GM18511 (cell line): ENCODE measurements around the gene FLRT2.

Experiments
- ATAC-seq: cut with Tn5 transposase; IDR thresholded peaks from one replicate; pipeline ENCODE4 v1.9.1; 2021; ENCODE audit warnings: mild to moderate bottlenecking, moderate library complexity; ENCODE audit not compliant: unreplicated experiment

FLRT2 gene

GRCh38 chr14:85644211-85644610 lies 114.3 kb downstream of the FLRT2 start:
- ATAC-seq: no peak

- ATAC-seq: no peak
Observed at GRCh38 chr14:85653029-85653428, 123.1 kb downstream of the FLRT2 start.

- ATAC-seq: no peak
Observed at GRCh38 chr14:85660243-85660922, 130.4 kb downstream of the FLRT2 start.

DNA sequence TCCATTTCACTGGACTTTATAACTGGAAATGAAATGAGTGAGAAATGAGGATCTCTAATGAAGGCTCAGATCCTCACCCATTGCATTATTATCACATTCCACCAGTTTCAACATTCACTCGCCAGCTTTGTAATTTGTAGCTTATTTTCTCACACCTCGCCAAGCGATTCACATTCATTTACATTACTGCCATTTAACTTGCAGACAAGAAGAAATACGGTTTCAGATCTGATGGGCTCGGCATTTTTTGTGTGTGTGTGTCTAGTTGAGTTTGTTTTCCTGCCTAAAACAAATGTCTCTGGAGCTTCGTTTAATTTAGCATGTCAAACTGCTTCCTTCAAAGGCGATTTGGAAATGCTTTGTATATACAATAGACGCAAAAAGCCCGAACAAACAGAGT lies 132.2 kb downstream of the FLRT2 start:
- no peak for ATAC-seq

DNA sequence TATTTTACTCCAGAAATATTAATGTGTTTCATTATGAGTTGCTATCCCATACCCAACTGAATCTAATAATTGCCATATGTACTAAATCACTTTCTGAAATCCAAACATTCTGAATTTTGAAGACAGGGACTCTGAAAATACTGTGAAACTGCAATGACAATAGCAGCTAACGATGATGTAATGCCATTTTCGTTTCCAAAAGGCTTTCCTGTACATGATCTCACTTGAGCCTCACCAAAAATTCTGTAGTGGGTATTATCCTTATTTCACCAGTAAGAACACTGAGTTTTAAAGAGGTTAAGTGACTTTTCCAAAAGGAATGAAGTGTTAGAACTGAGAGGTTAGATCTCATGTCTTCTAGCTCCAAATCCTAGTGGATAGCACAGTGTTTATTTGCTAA lies 133.3 kb downstream of the FLRT2 start:
- no peak for ATAC-seq

- no peak for ATAC-seq
Observed at GRCh38 chr14:85663667-85664066, 133.7 kb downstream of the FLRT2 start.

DNA sequence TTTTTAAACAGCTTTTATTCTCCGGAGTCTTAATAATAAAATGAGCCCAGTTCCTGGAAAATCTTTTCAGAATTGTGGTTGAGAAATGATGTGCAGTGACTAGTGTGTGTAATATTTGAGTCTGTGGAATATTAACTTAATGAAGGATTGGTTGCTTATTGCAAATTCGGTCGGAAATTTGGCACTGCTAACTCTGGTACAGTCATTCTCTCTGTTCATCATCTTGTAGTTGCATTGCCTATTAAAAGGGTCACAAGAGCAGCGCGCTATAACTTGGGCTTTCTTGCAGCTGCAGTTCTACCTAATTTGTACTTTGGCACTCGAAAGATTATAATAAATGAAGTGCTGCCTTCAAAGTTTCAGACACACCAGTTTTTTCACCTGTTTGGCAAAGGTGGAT lies 146.0 kb downstream of the FLRT2 start:
- ATAC-seq: no peak

GRCh38 chr14:85686908-85687307 lies 157.0 kb downstream of the FLRT2 start:
- no peak for ATAC-seq

- no peak for ATAC-seq
Observed at GRCh38 chr14:85687456-85687855, 157.5 kb downstream of the FLRT2 start.

DNA sequence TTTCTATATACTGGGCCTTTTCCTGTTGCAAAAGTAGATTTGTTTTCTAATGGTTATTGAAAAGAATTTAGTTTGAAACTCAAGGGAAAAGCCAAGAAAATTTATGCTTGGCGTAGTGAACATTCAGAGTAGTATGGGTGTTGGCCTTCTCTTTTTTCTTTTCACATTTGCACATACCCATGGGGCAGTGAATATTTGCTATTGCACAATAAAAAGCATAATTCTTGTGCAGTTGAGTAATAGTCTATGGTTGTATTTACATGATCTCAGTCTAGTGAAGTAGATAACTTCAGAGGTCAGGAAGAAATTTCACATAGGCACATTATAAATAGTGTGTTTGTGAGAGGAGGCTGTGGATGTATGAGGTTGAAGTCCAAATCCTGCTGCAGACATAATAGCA lies 158.1 kb downstream of the FLRT2 start:
- ATAC-seq: no peak

GRCh38 chr14:85695300-85695699 lies 165.4 kb downstream of the FLRT2 start:
- no peak for ATAC-seq

GRCh38 chr14:85701116-85701515 lies 171.2 kb downstream of the FLRT2 start:
- ATAC-seq: no peak

DNA sequence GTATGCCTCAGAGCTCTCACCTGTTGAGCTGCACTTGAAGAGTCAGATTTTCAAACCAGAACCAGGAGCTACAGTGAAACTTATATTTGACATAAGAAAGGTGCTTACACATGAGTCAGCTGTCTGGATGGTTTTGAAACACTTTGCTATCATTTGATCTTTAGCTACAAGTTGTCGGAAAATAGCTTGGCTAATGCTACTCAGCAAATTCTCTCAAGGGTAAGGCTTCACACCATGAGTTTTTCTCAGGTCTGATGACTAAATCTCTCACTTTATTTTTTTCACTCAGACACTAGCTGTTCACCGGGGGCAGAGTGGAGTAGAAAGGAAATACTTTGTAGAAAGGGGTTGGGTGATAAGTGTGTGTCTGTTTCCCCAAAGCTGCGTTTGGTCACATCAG lies 171.8 kb downstream of the FLRT2 start:
- ATAC-seq: no peak

- no peak for ATAC-seq
Observed at GRCh38 chr14:85702191-85702590, 172.2 kb downstream of the FLRT2 start.

- no peak for ATAC-seq
Observed at GRCh38 chr14:85702997-85703396, 173.1 kb downstream of the FLRT2 start.
